Endothelial cell of umbilical vein (primary cell): ENCODE data around the gene CUX1. TPM values are rescaled to one million over a fixed set of nuclear protein-coding genes. Genes with fewer than 3 reads are reported as not detected.

Source experiments
- BruUV-seq: library from RNA; stranded (reverse); fragments of 400-500 nt; replicated peaks from 2 replicates; lab custom pipeline; 2021; lab: Mats Ljungman, UMichigan
- CTCF ChIA-PET: fragments of 300-600, 350-600 bp; sonication (Branson Sonifier 250); formaldehyde crosslinking; loops from one replicate; lab custom pipeline; 2021; ENCODE audit warnings: antibody characterized with exemption, inconsistent platforms; lab: Charles Lee
- POLR2A ChIA-PET: fragments of 300-600, 350-600 bp; sonication (Branson Sonifier 250); formaldehyde crosslinking; loops from one replicate; lab custom pipeline; 2021; ENCODE audit warnings: antibody characterized with exemption, inconsistent platforms; lab: Charles Lee
- DNase-seq: peaks from one replicate; pipeline ENCODE4 v3.0.0-alpha.2; 2011; ENCODE audit warnings: low read depth, low spot score
- FAIRE-seq: peaks from 2 replicates; lab custom pipeline; 2011; peaks lifted over from hg19 to GRCh38; lab: Jason Lieb, UNC
- H2AFZ ChIP-seq: 2 replicates; pipeline ENCODE4 v1.6.0; 2012; ENCODE audit warnings: low read depth, low read length, control low read depth, inconsistent platforms
- H3K27ac ChIP-seq: 2 replicates; pipeline ENCODE4 v1.5.1; 2011; ENCODE audit warnings: low read depth, mild to moderate bottlenecking, control low read depth, low read length, moderate library complexity; ENCODE audit not compliant: insufficient read depth
- H3K27me3 ChIP-seq, 2 experiments: 2 replicates each; pipeline versions ENCODE4 v1.6.0 to v1.6.1; 2011; ENCODE audit warnings: low read length in 2 of 2, mixed read lengths in 1 of 2; ENCODE audit not compliant: control insufficient read depth in 2 of 2, insufficient read depth in 2 of 2
- H3K36me3 ChIP-seq, 2 experiments: 2 replicates in 1 of 2; 3 replicates in 1 of 2; pipeline ENCODE4 v1.5.1; 2011; ENCODE audit warnings: low read length in 2 of 2, mild to moderate bottlenecking in 1 of 2, moderate library complexity in 1 of 2; ENCODE audit not compliant: control insufficient read depth in 2 of 2, insufficient read depth in 2 of 2; ENCODE audit errors: extremely low read depth in 1 of 2
- H3K4me1 ChIP-seq: 3 replicates; pipeline ENCODE4 v1.5.1; 2011; ENCODE audit warnings: mild to moderate bottlenecking, low read length; ENCODE audit not compliant: control insufficient read depth, insufficient read depth; ENCODE audit errors: extremely low read depth
- H3K4me2 ChIP-seq: 2 replicates; pipeline ENCODE4 v1.6.1; 2011; ENCODE audit warnings: low read length, control low read depth, mixed read lengths; ENCODE audit not compliant: insufficient read depth
- H3K4me3 ChIP-seq, 3 experiments: fragments of 200-600 bp in 1 of 3; sonication (generic), shearing (Covaris generic) in 1 of 3; replicated peaks in 1 of 3; 2 replicates each; pipeline ENCODE4 v1.5.1; 2011 to 2016; ENCODE audit warnings: control low read depth in 3 of 3, low read length in 3 of 3, mild to moderate bottlenecking in 2 of 3, inconsistent platforms in 1 of 3, low read depth in 1 of 3, moderate library complexity in 1 of 3; ENCODE audit not compliant: insufficient read depth in 1 of 3
- H3K79me2 ChIP-seq: 2 replicates; pipeline ENCODE4 v1.6.0; 2012; ENCODE audit warnings: low read length, inconsistent platforms; ENCODE audit not compliant: control insufficient read depth, insufficient read depth
- H3K9ac ChIP-seq: replicated peaks from 2 replicates; pipeline ENCODE3; 2011; ENCODE audit warnings: low read length, control low read depth; ENCODE audit not compliant: insufficient read depth; ENCODE audit errors: extremely low read depth
- H3K9me1 ChIP-seq: replicated peaks from 3 replicates; pipeline ENCODE4 v1.6.0; 2011; ENCODE audit warnings: mild to moderate bottlenecking, low read length; ENCODE audit not compliant: control insufficient read depth, insufficient read depth; ENCODE audit errors: extremely low read depth
- H3K9me3 ChIP-seq: replicated peaks from 2 replicates; pipeline ENCODE4 v1.5.1; 2012; ENCODE audit warnings: low read length, inconsistent platforms; ENCODE audit not compliant: control insufficient read depth, insufficient read depth
- H4K20me1 ChIP-seq: replicated peaks from 2 replicates; pipeline ENCODE3; 2011; ENCODE audit warnings: mild to moderate bottlenecking, low read length; ENCODE audit not compliant: control insufficient read depth, insufficient read depth; ENCODE audit errors: extremely low read depth
- CTCF ChIP-seq, 2 donors: IDR thresholded peaks; 1 replicate in 1 of 2; 2 replicates in 1 of 2; pipeline ENCODE4 v1.5.1; 2011; ENCODE audit warnings: low read length in 2 of 2, mild to moderate bottlenecking in 2 of 2, moderate library complexity in 2 of 2, control low read depth in 1 of 2, inconsistent platforms in 1 of 2, low read depth in 1 of 2; ENCODE audit not compliant: insufficient read depth in 1 of 2; ENCODE audit errors: extremely low read depth in 1 of 2
- EZH2 ChIP-seq: IDR thresholded peaks from 2 replicates; pipeline ENCODE4 v1.6.1; 2012; ENCODE audit warnings: borderline replicate concordance, low read depth, mild to moderate bottlenecking, moderate library complexity, low read length, inconsistent platforms; ENCODE audit not compliant: severe bottlenecking
- JUN ChIP-seq: IDR thresholded peaks from 2 replicates; pipeline ENCODE4 v1.6.1; 2011; ENCODE audit warnings: borderline replicate concordance, low read depth; ENCODE audit not compliant: insufficient read length, insufficient read depth
- MYC ChIP-seq: IDR thresholded peaks from one replicate; pipeline ENCODE4 v1.6.1; 2011; ENCODE audit warnings: mild to moderate bottlenecking, low read depth, low read length
- POLR2A ChIP-seq: IDR thresholded peaks from 2 replicates; pipeline ENCODE4 v1.6.1; 2012; ENCODE audit warnings: low read depth, mild to moderate bottlenecking, control low read depth, low read length
- POLR2AphosphoS5 ChIP-seq: IDR thresholded peaks from 2 replicates; pipeline ENCODE4 v1.6.1; 2012; ENCODE audit warnings: low read depth, mild to moderate bottlenecking, control low read depth, low read length, moderate library complexity; ENCODE audit not compliant: insufficient read depth
- dilution Hi-C: fragments of 300-500 bp; cut with MboI; formaldehyde crosslinking; loops from one replicate; pipeline ENCODE4 v1.15.0; 2019; ENCODE audit warnings: low sequenced_read_pairs; ENCODE audit not compliant: extremely low pct_ligation_motif_present
- intact Hi-C: fragments of 100-400 bp; cut with micrococcal nuclease; formaldehyde crosslinking; loops from one replicate; pipeline ENCODE4 v1.10.0; 2022
- polyA plus RNA-seq, 4 experiments: library from polyadenylated mRNA; depleted of rRNA in 3 of 4; stranded (reverse) in 3 of 4; unstranded in 1 of 4; fragments of >200 nt; gene quantifications; 2 replicates each; pipeline versions ENCODE4 v1.2.1 to v1.2.3, GENCODE V29; 2011 to 2012; ENCODE audit warnings: missing spikeins in 1 of 4
- total RNA-seq: library from RNA; stranded (reverse); gene quantifications from 2 replicates; pipeline ENCODE4 v1.2.3, GENCODE V29; 2021
- TF ChIP-seq, protein P1 (sequence below): IDR thresholded peaks from 2 replicates; pipeline ENCODE4 v1.6.1; 2011; ENCODE audit not compliant: insufficient read depth, insufficient read length

Gene CUX1
- total and polyA plus RNA-seq, 2 donors (not counting 3 experiments of a cell fraction or from before 2014, with no cell fraction given) = 13.8 to 49.8 TPM

- H3K27ac ChIP-seq = no peak overlapping the region
- H3K4me1 ChIP-seq = no peaks in the 10 kb centered on the region
- no peaks in the 10 kb centered on the region for H3K9me3 ChIP-seq
- intact Hi-C loops = loop anchor here (10.0 kb wide), 1 partner anchor 275 kb away; no protein-coding TSS in a partner anchor
- ChIA-PET POLR2A (no interaction called here), CTCF (no interaction called here)
- peaks cover 4% of the 10 kb centered on the region for H3K79me2 ChIP-seq
- dilution Hi-C loops = no loop called here
- no peak overlapping the region for H3K4me3 ChIP-seq
- no peaks in the 10 kb centered on the region for H3K36me3 ChIP-seq
- H4K20me1 ChIP-seq = no peaks in the 10 kb centered on the region
- FAIRE-seq (no peak), DNase-seq (no peak)
- no peak overlapping the region for H3K4me2 ChIP-seq
- BruUV-seq = no TSS peak
- no peak overlapping the region for H2AFZ ChIP-seq
- no peak overlapping the region for H3K9ac ChIP-seq
- TF ChIP-seq MYC (no peak), JUN (no peak), POLR2AphosphoS5 (no peak), EZH2 (no peak), CTCF (IDR thresholded peaks at IDR 0.05; ENCODE audit: extremely low read depth in 1 of 2, insufficient read depth in 1 of 2, low read depth in 1 of 2, low read length in 2 of 2) (no peak)
- no peaks in the 10 kb centered on the region for H3K27me3 ChIP-seq
- H3K9me1 ChIP-seq = no peaks in the 10 kb centered on the region
Observed at GRCh38 chr7:101959342-101959741, 141.9 kb downstream of the CUX1 start.

DNA sequence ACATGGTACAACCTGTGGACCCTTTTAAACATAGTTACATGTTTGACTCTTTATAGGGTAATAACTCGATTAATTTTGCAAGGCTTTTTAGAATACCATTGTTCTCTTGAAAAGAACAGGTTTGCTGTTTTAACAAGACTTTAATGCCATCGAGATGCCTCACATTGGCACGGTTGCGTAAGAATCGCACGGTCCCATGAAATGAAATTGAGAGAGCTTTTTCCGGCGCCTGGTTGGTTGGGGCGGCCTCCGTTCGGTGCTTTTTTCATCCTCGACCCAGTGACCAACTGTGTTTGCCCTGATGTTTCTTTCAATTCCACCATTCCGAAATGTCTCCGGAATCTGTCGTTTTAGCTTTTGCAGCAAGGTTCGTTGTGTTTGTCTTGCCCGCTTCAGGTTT, 142.4 kb downstream of the CUX1 start:
- Histone ChIP-seq H3K27ac (no peak overlapping the region), H3K9me3 (no peaks in the 10 kb centered on the region), H3K9ac (no peak overlapping the region), H3K27me3 (no peaks in the 10 kb centered on the region), H3K4me1 (no peaks in the 10 kb centered on the region), H2AFZ (no peak overlapping the region), H3K79me2 (no peaks in the 10 kb centered on the region), H4K20me1 (no peaks in the 10 kb centered on the region), H3K9me1 (no peaks in the 10 kb centered on the region), H3K36me3 (no peaks in the 10 kb centered on the region), H3K4me2 (no peak overlapping the region), H3K4me3 (no peak overlapping the region)
- no TSS peak for BruUV-seq
- DNase-seq = no peak
- dilution Hi-C loops (no loop called here), intact Hi-C loops (loop anchor here (10.0 kb wide), 1 partner anchor 275 kb away; no protein-coding TSS in a partner anchor)
- ChIA-PET POLR2A (no interaction called here), CTCF (no interaction called here)
- no peak for FAIRE-seq
- TF ChIP-seq JUN (no peak), POLR2A (no peak), POLR2AphosphoS5 (no peak), CTCF (IDR thresholded peaks at IDR 0.05; ENCODE audit: extremely low read depth in 1 of 2, insufficient read depth in 1 of 2, low read depth in 1 of 2, low read length in 2 of 2) (no peak)
- TF ChIP-seq, protein P1, sequence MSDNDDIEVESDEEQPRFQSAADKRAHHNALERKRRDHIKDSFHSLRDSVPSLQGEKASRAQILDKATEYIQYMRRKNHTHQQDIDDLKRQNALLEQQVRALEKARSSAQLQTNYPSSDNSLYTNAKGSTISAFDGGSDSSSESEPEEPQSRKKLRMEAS = no peak
